Measurements from ENCODE around the gene MRE11. TPM values are rescaled to one million over a fixed set of nuclear protein-coding genes. Genes with fewer than 3 reads are reported as not detected.

Gene MRE11
- total RNA-seq: 3.3 and 7.7 TPM in 2 replicates

DNA sequence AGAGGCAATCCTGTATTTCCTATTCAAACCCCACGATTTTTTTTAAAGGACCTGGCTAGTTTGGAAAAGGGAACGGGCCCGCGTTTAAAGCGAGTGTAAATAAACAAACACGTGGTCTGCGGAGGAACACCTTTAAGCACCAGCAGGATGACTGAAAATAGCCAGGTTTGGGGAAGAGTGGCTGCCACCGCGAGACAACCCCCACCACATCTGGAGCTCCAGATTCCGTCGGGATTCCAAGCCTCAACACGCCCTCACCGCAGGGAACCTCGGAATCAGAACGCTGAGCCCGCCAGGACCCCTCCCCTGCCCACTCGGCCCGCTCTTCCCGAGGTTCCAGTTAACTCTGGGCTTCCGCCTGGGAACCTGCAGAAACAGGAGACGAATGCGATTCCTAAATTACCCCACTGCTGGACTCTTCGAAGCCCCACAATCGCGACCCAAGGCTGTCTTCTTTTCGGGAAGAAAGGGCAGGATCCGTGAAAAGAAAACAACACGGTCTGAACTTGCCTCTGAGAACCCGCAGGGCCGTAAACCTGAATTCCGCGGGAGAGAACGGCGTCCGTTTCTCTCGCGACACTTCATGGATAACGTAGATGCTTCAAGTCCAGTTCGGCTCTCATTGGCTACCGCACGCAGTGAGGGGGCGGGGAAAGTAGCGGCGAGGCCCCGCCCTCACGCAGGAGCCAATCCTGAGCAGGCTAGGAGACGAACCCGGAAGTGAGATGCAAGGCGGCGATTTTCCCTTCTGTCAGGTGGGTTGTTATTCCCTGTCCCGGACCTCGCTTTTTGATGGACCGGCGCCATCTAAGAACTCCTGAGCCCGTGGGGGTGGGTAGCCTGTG lies at the start of gene MRE11, which contains the start of gene ANKRD49:
Gene MRE11, minus strand, starts transcription at position 564 of the 845 bp plus-strand sequence. CDS start 1,043 bp downstream, outside the sequence.
Gene ANKRD49, plus strand, starts transcription at position 704 of the 845 bp plus-strand sequence. CDS start 2,710 bp downstream, outside the sequence.

DNA sequence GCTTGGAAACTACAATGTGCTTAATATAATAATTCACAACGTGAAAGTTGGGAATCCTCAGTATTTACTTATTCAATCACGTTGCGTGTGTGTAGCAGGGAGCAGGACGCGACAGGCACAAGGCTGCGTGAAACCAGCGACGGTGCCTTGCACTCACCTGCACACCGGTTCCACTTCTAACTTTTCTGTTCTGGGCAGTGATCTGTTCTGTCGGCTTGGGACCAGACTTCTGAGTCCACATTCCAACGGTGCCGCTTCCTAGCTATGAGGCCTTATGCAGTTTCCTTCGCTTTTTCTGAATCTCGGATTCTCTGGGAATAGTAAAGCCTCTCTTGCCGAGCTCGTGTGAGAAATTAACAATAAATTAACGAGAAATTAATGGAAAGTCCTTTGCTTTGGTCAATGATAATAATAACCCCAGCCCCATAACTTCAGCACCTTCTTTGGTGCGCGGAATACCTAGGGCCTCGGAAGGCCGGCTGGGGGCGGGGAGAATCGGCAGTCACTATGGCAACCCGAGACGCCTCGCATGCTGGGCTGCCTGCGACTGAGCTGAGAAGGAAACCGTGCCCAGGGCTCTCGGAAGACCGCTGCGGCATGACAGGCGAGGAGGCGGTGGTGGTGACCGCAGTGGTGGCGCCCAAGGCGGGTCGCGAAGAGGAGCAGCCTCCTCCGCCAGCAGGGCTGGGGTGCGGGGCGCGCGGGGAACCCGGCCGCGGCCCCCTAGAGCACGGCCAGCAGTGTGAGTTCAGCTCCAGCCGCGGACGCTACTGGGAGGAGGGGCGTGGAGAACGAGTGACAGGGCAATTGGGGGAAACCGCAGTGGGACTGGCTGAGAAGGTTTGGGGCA lies 18.5 kb upstream of the MRE11 start, which contains the start of gene C11orf97:
Gene C11orf97, plus strand, starts transcription at position 530 of the 850 bp plus-strand sequence. Its CDS starts 68 bp downstream, at position 598.

DNA sequence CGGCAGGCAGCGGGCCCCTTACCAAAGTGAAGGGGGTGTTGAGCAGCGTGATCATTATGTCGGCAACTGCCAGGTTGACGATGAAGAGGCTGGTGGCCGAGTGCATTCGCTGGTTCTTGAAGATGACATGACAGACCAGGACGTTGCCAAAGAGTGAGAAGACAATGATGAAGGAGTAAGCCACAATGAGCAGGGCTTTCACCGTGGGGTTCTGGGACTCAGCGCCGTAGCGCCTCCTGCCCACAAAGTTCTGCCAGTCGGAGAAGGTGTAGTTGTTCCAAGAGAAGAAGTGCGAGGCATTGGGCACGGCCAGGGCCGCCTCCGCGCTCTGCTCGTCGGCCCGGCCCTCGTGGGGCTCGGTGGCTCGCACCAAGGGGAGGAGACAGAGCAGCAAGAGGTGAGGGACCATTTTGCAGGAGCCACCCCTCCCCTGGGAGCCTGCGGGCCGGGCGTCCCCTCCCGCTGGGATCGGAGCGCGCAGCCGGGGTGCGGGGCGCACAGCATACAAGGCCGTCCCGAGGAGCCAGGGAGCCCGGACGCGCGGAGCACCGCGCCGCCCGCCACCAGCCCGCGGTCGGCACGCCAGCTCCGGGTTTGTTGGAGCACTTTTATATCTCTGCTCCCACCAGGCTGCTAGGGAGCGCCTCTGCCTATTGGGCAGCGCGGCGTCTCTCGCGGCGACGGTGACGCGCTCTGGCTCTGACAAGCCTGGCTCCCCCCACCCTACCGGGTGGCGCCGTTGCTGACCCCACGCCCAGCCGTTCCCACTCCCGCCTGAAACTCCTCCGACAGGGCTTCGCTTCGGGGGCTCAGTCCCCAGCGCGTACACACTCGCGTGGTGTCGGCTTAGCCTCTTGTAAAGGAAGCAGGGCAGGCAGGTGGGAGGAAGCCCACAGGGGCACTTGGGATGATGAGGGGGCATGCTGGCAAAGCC lies 92.5 kb downstream of the MRE11 start, which contains the start of gene GPR83:
Gene GPR83, minus strand, starts transcription at position 581 of the 934 bp plus-strand sequence. Its CDS starts 172 bp downstream, at position 409.

Other genes starting within 250 kb of the MRE11 start
- gene IZUMO1R, start 189.3 kb downstream of the MRE11 start, total RNA-seq: not detected in 2 replicates
- not detected in 2 replicates for gene GPR83, start 92.4 kb downstream of the MRE11 start, total RNA-seq
- 3.7 and 5.2 TPM in 2 replicates for gene ANKRD49, start 140 bp upstream of the MRE11 start, total RNA-seq
- gene C11orf97, start 18.6 kb upstream of the MRE11 start, total RNA-seq: not detected in 2 replicates
- gene FUT4, start 50.1 kb upstream of the MRE11 start, total RNA-seq: 5.5 and 5.8 TPM in 2 replicates
- gene PIWIL4, start 73.5 kb upstream of the MRE11 start, total RNA-seq: 0.16 and 1.6 TPM in 2 replicates